AG04449 (cell line): ENCODE measurements around the gene ADGRG6.

Experiments used
- CTCF ChIA-PET: fragments of 350-600 bp; formaldehyde crosslinking; extraction: SDS; loops from one replicate; lab custom pipeline; 2021; ENCODE audit warnings: antibody characterized with exemption; lab: Yijun Ruan, JAX
- POLR2A ChIA-PET: fragments of 400-600, 350-600 bp; formaldehyde crosslinking; extraction: SDS; loops from one replicate; lab custom pipeline; 2020; ENCODE audit warnings: antibody characterized with exemption, inconsistent platforms; lab: Yijun Ruan, JAX
- DNase-seq: peaks from one replicate; pipeline ENCODE4 v3.0.0-alpha.2; 2010; ENCODE audit warnings: low read depth, low spot score
- H3K4me3 ChIP-seq: 2 replicates; pipeline ENCODE4 v1.5.1; 2011; ENCODE audit warnings: low read depth, mild to moderate bottlenecking, control low read depth, low read length
- TF ChIP-seq, protein P1 (sequence below): IDR thresholded peaks from one replicate; pipeline ENCODE4 v1.5.1; 2011; ENCODE audit warnings: mild to moderate bottlenecking, moderate library complexity, low read length, control low read depth, inconsistent platforms; ENCODE audit not compliant: insufficient read depth; ENCODE audit errors: missing control alignments

Gene ADGRG6

GRCh38 chr6:142326540-142326939, 24.7 kb downstream of the ADGRG6 start:
- H3K4me3 ChIP-seq = no peak overlapping the region
- no peak for DNase-seq
- ChIA-PET CTCF (no interaction called here), POLR2A (no interaction called here)
- TF ChIP-seq, protein P1, sequence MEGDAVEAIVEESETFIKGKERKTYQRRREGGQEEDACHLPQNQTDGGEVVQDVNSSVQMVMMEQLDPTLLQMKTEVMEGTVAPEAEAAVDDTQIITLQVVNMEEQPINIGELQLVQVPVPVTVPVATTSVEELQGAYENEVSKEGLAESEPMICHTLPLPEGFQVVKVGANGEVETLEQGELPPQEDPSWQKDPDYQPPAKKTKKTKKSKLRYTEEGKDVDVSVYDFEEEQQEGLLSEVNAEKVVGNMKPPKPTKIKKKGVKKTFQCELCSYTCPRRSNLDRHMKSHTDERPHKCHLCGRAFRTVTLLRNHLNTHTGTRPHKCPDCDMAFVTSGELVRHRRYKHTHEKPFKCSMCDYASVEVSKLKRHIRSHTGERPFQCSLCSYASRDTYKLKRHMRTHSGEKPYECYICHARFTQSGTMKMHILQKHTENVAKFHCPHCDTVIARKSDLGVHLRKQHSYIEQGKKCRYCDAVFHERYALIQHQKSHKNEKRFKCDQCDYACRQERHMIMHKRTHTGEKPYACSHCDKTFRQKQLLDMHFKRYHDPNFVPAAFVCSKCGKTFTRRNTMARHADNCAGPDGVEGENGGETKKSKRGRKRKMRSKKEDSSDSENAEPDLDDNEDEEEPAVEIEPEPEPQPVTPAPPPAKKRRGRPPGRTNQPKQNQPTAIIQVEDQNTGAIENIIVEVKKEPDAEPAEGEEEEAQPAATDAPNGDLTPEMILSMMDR = no peak

DNA sequence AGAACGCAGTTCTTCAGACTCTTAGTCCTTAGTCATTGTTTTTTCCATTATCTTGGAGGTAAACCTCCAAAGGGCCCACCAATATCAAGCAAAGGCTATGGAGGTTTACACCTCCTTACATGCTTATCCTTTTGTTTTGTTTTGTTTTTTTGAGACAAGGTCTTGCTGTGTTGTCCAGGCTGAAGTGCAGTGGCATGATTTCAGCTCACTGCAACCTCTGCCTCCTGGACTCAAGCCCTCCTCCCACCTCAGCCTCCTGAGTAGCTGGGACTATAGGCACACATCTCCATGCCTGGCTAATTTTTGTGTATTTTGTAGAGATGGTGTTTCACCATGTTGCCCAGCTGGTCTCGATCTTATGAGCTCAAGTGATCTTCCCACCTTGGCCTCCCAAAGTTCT, 26.3 kb downstream of the ADGRG6 start:
- ChIA-PET POLR2A (no interaction called here), CTCF (no interaction called here)
- TF ChIP-seq, protein P1 = no peak
- no peak overlapping the region for H3K4me3 ChIP-seq
- no peak for DNase-seq

DNA sequence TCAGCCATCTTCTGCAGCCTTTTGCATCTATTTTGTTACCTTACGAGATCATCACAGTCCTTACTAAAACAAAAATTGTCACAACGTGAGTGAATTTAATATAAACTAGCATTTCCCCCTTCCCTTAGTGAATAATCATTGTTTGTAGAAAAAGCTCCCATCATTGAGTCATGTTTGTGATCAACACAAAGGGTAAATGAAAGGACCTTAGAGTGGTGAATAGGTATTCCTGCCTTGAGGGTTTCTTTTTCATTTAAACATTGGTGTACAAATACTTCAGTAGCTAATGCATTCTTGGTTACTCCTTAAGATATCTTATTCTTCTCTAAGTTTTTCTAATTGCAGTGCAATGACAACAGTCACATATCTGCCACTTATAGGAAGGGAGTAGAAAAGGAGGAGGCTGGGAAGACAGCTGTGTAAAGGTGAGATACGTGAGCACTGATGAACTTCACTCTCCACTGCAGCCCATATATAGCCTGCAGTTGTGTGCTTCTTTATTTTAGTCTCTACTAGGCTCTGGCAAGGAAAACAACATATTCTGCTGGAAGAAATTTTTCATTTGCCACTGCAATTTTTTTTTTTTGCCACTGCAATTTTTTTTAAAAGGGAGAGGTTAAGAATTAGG, 27.8 kb downstream of the ADGRG6 start:
- no peak overlapping the region for H3K4me3 ChIP-seq
- DNase-seq = no peak
- ChIA-PET POLR2A (no interaction called here), CTCF (interaction anchor here (1.0 to 2.1 kb wide), 3 partner anchors 10 to 59 kb away, joined by 3 to 4 read pairs (median 3); no protein-coding TSS in a partner anchor)
- TF ChIP-seq, protein P1 = no peak

- POLR2A ChIA-PET = no interaction called here
- TF ChIP-seq, protein P1 = no peak
- CTCF ChIA-PET = interaction anchor here (2.1 kb wide), 1 partner anchor 14 kb away, joined by 4 read pairs; no protein-coding TSS in a partner anchor
- DNase-seq = no peak
- H3K4me3 ChIP-seq = no peak overlapping the region
Measured at GRCh38 chr6:142331075-142331551, 29.3 kb downstream of the ADGRG6 start.

GRCh38 chr6:142331601-142332000, 29.8 kb downstream of the ADGRG6 start:
- no peak for DNase-seq
- POLR2A ChIA-PET = no interaction called here
- TF ChIP-seq, protein P1 = no peak
- H3K4me3 ChIP-seq = no peak overlapping the region
- CTCF ChIA-PET = no interaction called here

DNA sequence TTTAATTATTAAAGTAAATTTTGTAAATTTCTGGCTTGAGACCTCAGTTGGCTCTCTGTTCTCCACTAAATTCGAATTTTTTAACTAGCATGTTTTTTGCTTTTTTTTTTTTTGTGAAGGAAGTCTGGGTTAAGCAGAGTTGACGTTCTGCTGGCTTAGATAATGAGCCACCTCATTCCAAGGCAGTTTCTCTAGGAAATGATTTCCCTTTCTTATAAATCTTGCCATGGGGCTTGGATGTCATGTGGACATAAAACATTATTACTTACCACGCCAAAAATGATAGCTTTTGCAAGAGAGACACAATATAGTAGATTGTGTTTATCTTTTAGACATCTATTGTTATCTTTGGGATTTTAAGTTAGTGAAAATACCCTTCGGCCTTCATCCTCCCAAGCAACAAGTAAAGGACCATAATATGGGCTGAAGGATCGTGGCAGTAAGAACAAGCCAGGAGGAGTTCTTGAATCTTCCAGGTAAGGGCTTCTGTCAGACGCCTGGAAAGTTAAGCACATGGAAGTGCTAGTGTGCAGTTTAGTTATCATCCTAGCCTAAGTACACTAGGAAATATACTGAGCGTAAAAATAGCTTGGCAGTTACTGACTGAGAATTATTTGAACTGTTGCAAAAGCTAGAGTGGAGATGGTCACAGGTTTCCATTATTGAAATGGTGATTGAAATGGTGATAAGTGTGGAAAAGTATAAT, 30.7 kb downstream of the ADGRG6 start:
- ChIA-PET CTCF (no interaction called here), POLR2A (no interaction called here)
- TF ChIP-seq, protein P1 = no peak
- H3K4me3 ChIP-seq = no peak overlapping the region
- DNase-seq = no peak
